Hematopoietic multipotent progenitor cell treated with erythropoietin and hydrocortisone succinate and interleukin-3 and kit ligand, for 4 days (in vitro differentiated cells): ENCODE results near the gene PTPN14.
"Not testable (repeated sequence)": the region's sequence is repeated elsewhere in the genome, so short reads cannot be mapped to it uniquely, and the experiment has no call there.

Experiments used
- DNase-seq: peaks from one replicate; pipeline ENCODE4 v3.0.0-alpha.2; 2015

PTPN14 gene

GRCh38 chr1:214506972-214507431 is 44.4 kb downstream of the PTPN14 start:
- DNase-seq = no peak

GRCh38 chr1:214505134-214505533 is 46.3 kb downstream of the PTPN14 start:
- DNase-seq = no peak

GRCh38 chr1:214504330-214504729 is 47.1 kb downstream of the PTPN14 start:
- no peak for DNase-seq

GRCh38 chr1:214503553-214503952 is 47.8 kb downstream of the PTPN14 start:
- no peak for DNase-seq

- no peak for DNase-seq
Observed at GRCh38 chr1:214500340-214501055, 50.9 kb downstream of the PTPN14 start.

- no peak for DNase-seq
Observed at GRCh38 chr1:214499732-214500131, 51.7 kb downstream of the PTPN14 start.

- DNase-seq = no peak
Observed at GRCh38 chr1:214498021-214498420, 53.4 kb downstream of the PTPN14 start.

- DNase-seq = no peak
Observed at GRCh38 chr1:214496126-214496525, 55.3 kb downstream of the PTPN14 start.

GRCh38 chr1:214494706-214495105 is 56.7 kb downstream of the PTPN14 start:
- no peak for DNase-seq

GRCh38 chr1:214494179-214494578 is 57.2 kb downstream of the PTPN14 start:
- DNase-seq = not testable (repeated sequence)

GRCh38 chr1:214493126-214493796 is 58.1 kb downstream of the PTPN14 start:
- DNase-seq = no peak

- DNase-seq = no peak
Observed at GRCh38 chr1:214492401-214493075, 58.9 kb downstream of the PTPN14 start.

- DNase-seq = no peak
Observed at GRCh38 chr1:214491468-214492146, 59.8 kb downstream of the PTPN14 start.

GRCh38 chr1:214485151-214485550 is 66.3 kb downstream of the PTPN14 start:
- DNase-seq = no peak

- not testable (repeated sequence) for DNase-seq
Observed at GRCh38 chr1:214483180-214483579, 68.2 kb downstream of the PTPN14 start.

- DNase-seq = not testable (repeated sequence)
Observed at GRCh38 chr1:214481983-214482634, 69.3 kb downstream of the PTPN14 start.

- DNase-seq = no peak
Observed at GRCh38 chr1:214476986-214477870, 74.2 kb downstream of the PTPN14 start.

GRCh38 chr1:214476229-214476985 is 75.0 kb downstream of the PTPN14 start:
- DNase-seq = no peak

- DNase-seq = no peak
Observed at GRCh38 chr1:214475746-214476145, 75.7 kb downstream of the PTPN14 start.

GRCh38 chr1:214475331-214475730 is 76.1 kb downstream of the PTPN14 start:
- DNase-seq = no peak

GRCh38 chr1:214474467-214474866 is 76.9 kb downstream of the PTPN14 start:
- DNase-seq = no peak
